ENCODE measurements around the gene ADAMTS17. TPM values are rescaled to one million over a fixed set of nuclear protein-coding genes. Genes with fewer than 3 reads are reported as not detected.
"Not testable (repeated sequence)": the region's sequence is repeated elsewhere in the genome, so short reads cannot be mapped to it uniquely, and the experiment has no call there.

The ADAMTS17 gene
- total and polyA plus RNA-seq, 3 experiments from 2014 or later = 1.2 to 2.3 (median 1.9) TPM

DNA sequence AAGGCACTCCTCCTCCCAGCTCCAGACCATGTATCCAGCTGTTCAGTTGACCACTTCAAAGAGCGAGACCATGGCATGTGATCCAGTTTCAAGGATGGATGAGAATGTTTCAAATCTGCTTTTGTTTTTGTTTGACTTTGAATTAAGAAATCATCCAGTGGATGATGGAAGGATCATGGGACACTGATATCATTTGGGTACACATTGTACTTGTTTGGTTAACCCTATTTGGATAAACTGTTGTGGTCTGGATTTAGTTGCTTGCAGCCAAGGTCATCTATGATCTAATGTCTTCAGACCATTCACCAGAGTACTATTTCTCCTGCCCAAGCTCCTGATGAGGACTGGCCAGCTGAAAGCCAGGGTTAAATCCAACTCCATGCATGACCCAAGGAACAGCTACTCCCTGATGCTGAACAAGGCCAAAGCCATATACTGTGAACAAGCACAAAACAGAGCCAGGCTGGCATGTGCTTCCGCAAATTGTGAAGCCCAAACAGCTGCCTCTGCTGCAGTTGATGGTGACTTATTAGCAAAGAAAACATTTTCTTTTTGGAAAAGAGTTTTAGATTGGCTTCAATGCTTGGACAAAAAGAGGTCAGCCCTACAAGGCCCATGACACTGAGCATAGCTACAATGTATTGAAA, 5.2 kb upstream of the ADAMTS17 start:
- H3K27me3 Mint-ChIP-seq = peaks cover 8 to 9% of the 10 kb centered on the region in 2 donors
- ChIA-PET POLR2A (no interaction called here), CTCF (interaction anchor here (1.9 to 5.1 kb wide), 3 partner anchors 7 to 418 kb away, joined by 8 to 115 read pairs (median 61); partner anchors contain the start of gene ADAMTS17)
- Histone ChIP-seq H3K9me3 (ENCODE audit: low read length) (no peaks in the 10 kb centered on the region), H3K36me3 (ENCODE audit: insufficient read depth, low read length) (no peaks in the 10 kb centered on the region), H3K4me3 (ENCODE audit: low read length) (no peak overlapping the region), H3K27ac (ENCODE audit: low read depth, low read length) (no peak overlapping the region), H3K4me1 (ENCODE audit: insufficient read depth, low read length) (peaks cover 9% of the 10 kb centered on the region), H3K27me3 (ENCODE audit: insufficient read depth, low read length, poor library complexity, severe bottlenecking) (no peaks in the 10 kb centered on the region)
- no peak overlapping the region for H3K27ac Mint-ChIP-seq
- DNase-seq = no peak
- H3K4me1 Mint-ChIP-seq = peaks cover 8 to 14% (median 9%) of the 10 kb centered on the region in 3 donors
- no peaks in the 10 kb centered on the region for H3K9me3 Mint-ChIP-seq
- peak overlapping the region in 2 of 7 donors; percentile 11 to 21 for H3K4me3 Mint-ChIP-seq
- H3K36me3 Mint-ChIP-seq = peaks cover 0 to 1% (median 0%) of the 10 kb centered on the region in 3 donors

DNA sequence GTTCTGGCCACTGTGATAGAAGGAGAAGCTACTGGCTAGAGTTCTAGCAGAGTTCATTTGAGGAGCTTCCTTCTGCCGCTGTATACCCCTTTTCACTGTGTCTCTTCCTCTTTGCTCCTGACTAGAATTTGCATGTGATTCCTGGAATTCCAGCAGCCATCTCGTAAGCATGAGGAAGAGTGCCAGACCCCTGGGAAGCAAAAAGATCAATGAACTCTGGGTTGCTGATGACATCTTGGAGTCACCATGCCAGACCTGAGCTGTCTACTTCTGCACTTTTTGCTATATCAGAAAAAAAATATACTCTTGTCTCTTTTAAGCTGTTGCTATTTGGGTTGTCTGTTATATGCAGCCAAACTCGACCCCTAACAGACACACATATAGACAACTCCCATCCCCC, 3.7 kb upstream of the ADAMTS17 start:
- H3K27me3 Mint-ChIP-seq = peaks cover 0 to 3% of the 10 kb centered on the region in 2 donors

DNA sequence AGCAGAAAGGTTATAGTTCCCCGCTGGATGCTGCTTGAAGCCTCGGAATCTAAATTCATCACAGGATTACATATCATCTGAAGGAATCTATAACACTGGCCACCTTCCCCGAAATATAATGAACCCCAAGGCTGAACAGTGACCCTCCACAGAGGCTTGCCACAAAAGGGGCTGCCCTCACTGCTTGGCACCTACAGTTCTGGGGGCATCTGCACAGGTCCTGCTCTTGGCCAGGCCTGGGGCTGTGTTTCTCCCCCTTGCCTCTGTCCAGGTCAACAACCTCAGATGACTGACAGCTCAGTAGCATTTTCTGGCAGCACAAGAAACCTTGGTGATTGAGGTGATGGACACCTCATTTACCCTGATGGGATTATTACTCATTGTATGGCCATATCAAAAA, 1.5 kb upstream of the ADAMTS17 start:
- Mint-ChIP-seq H3K4me1 (peaks cover 13 to 30% (median 20%) of the 10 kb centered on the region in 3 donors), H3K27ac (peak overlapping the region in 2 of 8 donors; percentile 33 to 54), H3K27me3 (peaks cover 0 to 5% of the 10 kb centered on the region in 2 donors), H3K36me3 (no peaks in the 10 kb centered on the region), H3K4me3 (peak overlapping the region in 2 of 7 donors; percentile 20 to 70), H3K9me3 (no peaks in the 10 kb centered on the region)
- H3K4me1 ChIP-seq (ENCODE audit: insufficient read depth, low read length) = peaks cover 9% of the 10 kb centered on the region
- no peaks in the 10 kb centered on the region for H3K9me3 ChIP-seq (ENCODE audit: low read length)
- no peak overlapping the region for H3K4me3 ChIP-seq (ENCODE audit: low read length)
- H3K27me3 ChIP-seq (ENCODE audit: insufficient read depth, low read length, poor library complexity, severe bottlenecking) = no peaks in the 10 kb centered on the region
- no peak overlapping the region for H3K27ac ChIP-seq (ENCODE audit: low read depth, low read length)
- no peaks in the 10 kb centered on the region for H3K36me3 ChIP-seq (ENCODE audit: insufficient read depth, low read length)
- CTCF ChIA-PET = interaction anchor here (1.5 to 1.7 kb wide), 3 partner anchors 9 to 260 kb away, joined by 3 to 9 read pairs (median 6); no protein-coding TSS in a partner anchor
- DNase-seq = no peak
- POLR2A ChIA-PET = no interaction called here

More for the DNA sequence above, 3.7 kb upstream of the ADAMTS17 start:
- Histone ChIP-seq H3K4me1 (ENCODE audit: insufficient read depth, low read length) (peaks cover 10% of the 10 kb centered on the region), H3K27ac (ENCODE audit: low read depth, low read length) (no peak overlapping the region), H3K36me3 (ENCODE audit: insufficient read depth, low read length) (no peaks in the 10 kb centered on the region), H3K27me3 (ENCODE audit: insufficient read depth, low read length, poor library complexity, severe bottlenecking) (no peaks in the 10 kb centered on the region), H3K4me3 (ENCODE audit: low read length) (no peak overlapping the region), H3K9me3 (ENCODE audit: low read length) (no peaks in the 10 kb centered on the region)
- DNase-seq = no peak
- peaks cover 6 to 18% (median 11%) of the 10 kb centered on the region in 3 donors for H3K4me1 Mint-ChIP-seq
- no peaks in the 10 kb centered on the region for H3K9me3 Mint-ChIP-seq
- no peak overlapping the region for H3K27ac Mint-ChIP-seq
- H3K36me3 Mint-ChIP-seq = peaks cover 0 to 1% (median 0%) of the 10 kb centered on the region in 3 donors
- ChIA-PET POLR2A (no interaction called here), CTCF (interaction anchor here (0.7 to 1.2 kb wide), 3 partner anchors 9 to 417 kb away, joined by 3 to 4 read pairs (median 3); no protein-coding TSS in a partner anchor)
- H3K4me3 Mint-ChIP-seq = no peak overlapping the region

DNA sequence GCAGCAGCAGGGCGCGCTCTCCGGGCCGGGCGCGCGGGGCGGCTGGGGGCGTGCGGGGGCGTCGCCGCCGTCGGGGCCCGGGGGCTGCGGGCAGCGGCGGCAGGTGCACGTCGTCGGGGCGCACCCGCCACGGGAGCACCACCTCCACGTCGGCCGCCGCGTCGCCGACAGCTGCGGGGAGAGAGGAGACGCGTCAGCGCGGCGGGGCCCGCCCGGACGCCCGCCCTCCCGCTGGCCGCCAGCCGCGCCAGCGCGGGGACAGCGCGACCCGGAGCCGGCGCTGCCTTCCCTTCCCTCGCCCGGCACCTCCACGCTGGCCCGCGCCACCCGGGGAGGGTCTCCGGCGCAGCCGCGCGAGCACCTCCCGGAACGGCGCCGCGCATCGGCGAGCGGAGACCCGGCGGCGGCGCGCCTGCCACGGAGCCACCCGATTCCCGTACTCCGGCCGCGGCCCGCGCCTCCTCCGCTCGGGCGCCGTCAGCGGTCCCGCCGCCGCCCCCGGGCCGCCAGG, 481 bp downstream of the ADAMTS17 start:
- DNase-seq = peak in 3 of 5 donors; percentile 17 to 65 (median 31)
- H3K36me3 ChIP-seq (ENCODE audit: insufficient read depth, low read length) = no peaks in the 10 kb centered on the region
- H3K27me3 Mint-ChIP-seq = peaks cover 0 to 5% of the 10 kb centered on the region in 2 donors
- peak overlapping the region in 5 of 7 donors; percentile 69 to 85 (median 76) for H3K4me3 Mint-ChIP-seq
- peaks cover 15 to 30% (median 21%) of the 10 kb centered on the region in 3 donors for H3K4me1 Mint-ChIP-seq
- peak overlapping the region; percentile 43 for H3K27ac ChIP-seq (ENCODE audit: low read depth, low read length)
- H3K27ac Mint-ChIP-seq = peak overlapping the region in 1 of 8 donors; percentile 72
- peak overlapping the region; percentile 67 for H3K4me3 ChIP-seq (ENCODE audit: low read length)
- no peaks in the 10 kb centered on the region for H3K27me3 ChIP-seq (ENCODE audit: insufficient read depth, low read length, poor library complexity, severe bottlenecking)
- no peaks in the 10 kb centered on the region for H3K9me3 ChIP-seq (ENCODE audit: low read length)
- ChIA-PET POLR2A (interaction anchor here (0.6 to 1.4 kb wide), 6 partner anchors 9 to 936 kb away, joined by 3 to 4 read pairs (median 3); no protein-coding TSS in a partner anchor), CTCF (interaction anchor here (1.6 to 7.0 kb wide), 4 partner anchors 8 to 411 kb away, joined by 5 to 115 read pairs (median 50); no protein-coding TSS in a partner anchor)
- no peaks in the 10 kb centered on the region for H3K9me3 Mint-ChIP-seq
- H3K4me1 ChIP-seq (ENCODE audit: insufficient read depth, low read length) = peaks cover 9% of the 10 kb centered on the region
- H3K36me3 Mint-ChIP-seq = no peaks in the 10 kb centered on the region

DNA sequence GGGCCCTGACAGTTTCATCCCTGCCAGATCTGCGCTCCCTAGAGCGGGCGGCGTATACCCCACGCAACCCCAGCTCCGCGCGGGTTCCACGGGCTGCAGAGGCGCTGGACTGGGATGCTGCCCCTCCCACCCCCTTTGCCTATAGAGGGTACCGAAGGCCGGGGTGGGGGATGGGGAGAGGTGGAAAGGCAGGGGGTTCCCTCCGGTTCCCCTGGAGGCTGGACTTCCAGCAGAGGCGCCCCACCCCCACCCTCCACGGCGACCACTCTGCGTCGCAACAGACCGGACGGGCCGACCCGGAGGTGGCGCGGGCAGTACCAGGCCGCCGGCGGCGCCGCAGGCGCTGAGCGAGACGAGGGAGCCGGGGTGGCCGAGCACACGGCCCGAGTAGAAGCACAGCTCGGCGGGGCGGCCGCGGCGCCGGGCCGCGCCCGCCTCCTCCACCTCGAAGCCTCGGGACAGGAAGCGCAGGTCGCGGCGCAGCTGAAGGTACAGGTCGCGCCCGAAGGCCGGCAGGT, 995 bp downstream of the ADAMTS17 start:
- Histone ChIP-seq H3K4me1 (ENCODE audit: insufficient read depth, low read length) (peaks cover 10% of the 10 kb centered on the region), H3K9me3 (ENCODE audit: low read length) (no peaks in the 10 kb centered on the region), H3K27ac (ENCODE audit: low read depth, low read length) (no peak overlapping the region), H3K27me3 (ENCODE audit: insufficient read depth, low read length, poor library complexity, severe bottlenecking) (no peaks in the 10 kb centered on the region), H3K36me3 (ENCODE audit: insufficient read depth, low read length) (no peaks in the 10 kb centered on the region), H3K4me3 (ENCODE audit: low read length) (no peak overlapping the region)
- no peak for DNase-seq
- Mint-ChIP-seq H3K27ac (peak overlapping the region in 4 of 8 donors; percentile 32 to 80 (median 68)), H3K4me1 (peaks cover 21 to 32% (median 24%) of the 10 kb centered on the region in 3 donors), H3K27me3 (peaks cover 0 to 5% of the 10 kb centered on the region in 2 donors), H3K9me3 (no peaks in the 10 kb centered on the region), H3K4me3 (peak overlapping the region; percentile 77 to 87 (median 81)), H3K36me3 (no peaks in the 10 kb centered on the region)
- POLR2A ChIA-PET = interaction anchor here (0.6 to 1.4 kb wide), 6 partner anchors 8 to 935 kb away, joined by 3 to 4 read pairs (median 3); no protein-coding TSS in a partner anchor
- CTCF ChIA-PET = interaction anchor here (2.9 to 7.0 kb wide), 3 partner anchors 8 to 410 kb away, joined by 26 to 115 read pairs (median 75); no protein-coding TSS in a partner anchor

DNA sequence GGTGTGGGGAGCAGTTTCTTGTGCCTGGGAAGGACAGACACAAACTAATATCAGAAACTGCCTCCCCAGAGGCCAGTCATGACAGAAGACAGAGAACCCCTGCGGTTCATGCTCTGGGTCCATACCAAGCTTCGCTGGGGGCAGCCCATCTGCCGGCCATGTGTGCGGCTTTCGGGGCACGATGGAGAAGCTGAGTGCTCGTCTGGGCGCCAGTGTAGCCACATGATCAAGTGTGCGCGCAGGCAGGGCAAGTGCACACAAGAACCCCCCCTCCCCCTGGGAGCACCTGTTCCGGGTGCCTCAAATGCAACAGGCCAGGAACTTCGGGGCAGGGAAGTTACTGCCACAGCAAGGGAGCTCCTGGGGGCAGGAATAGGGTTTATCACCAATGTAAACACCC, 1.8 kb downstream of the ADAMTS17 start:
- no peaks in the 10 kb centered on the region for H3K9me3 ChIP-seq (ENCODE audit: low read length)

DNA sequence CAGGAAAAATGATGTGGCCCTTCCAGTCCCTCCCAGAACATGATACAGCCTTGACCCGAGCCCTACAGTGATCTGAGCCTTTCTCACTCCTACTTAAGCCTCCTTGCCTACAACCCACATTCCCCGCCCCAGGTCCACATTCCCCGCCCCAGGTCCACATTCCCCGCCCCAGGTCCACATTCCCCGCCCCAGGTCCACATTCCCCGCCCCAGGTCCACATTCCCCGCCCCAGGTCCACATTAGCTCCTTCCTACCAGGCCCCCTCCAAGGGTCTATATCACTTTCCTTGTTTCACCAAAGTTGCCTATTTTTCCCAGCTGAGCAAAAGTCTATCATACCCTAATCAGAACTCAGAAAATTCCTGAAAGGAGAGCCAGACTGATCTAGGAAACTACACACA, 2.3 kb downstream of the ADAMTS17 start:
- peaks cover 34 to 45% (median 37%) of the 10 kb centered on the region in 3 donors for H3K4me1 Mint-ChIP-seq
- H3K36me3 ChIP-seq (ENCODE audit: insufficient read depth, low read length); DNase-seq; H3K36me3 Mint-ChIP-seq; H3K27me3 Mint-ChIP-seq; H3K4me3 ChIP-seq (ENCODE audit: low read length); H3K9me3 ChIP-seq (ENCODE audit: low read length); H3K27me3 ChIP-seq (ENCODE audit: insufficient read depth, low read length, poor library complexity, severe bottlenecking); H3K9me3 Mint-ChIP-seq; H3K27ac ChIP-seq (ENCODE audit: low read depth, low read length): not testable (repeated sequence)
- peak overlapping the region in 3 of 8 donors; percentile 25 to 76 (median 55) for H3K27ac Mint-ChIP-seq
- ChIA-PET CTCF (interaction anchor here (0.7 to 7.0 kb wide), 21 partner anchors 8 to 669 kb away, joined by 3 to 115 read pairs (median 5); no protein-coding TSS in a partner anchor), POLR2A (interaction anchor here (1.1 to 1.9 kb wide), 3 partner anchors 9 to 411 kb away, joined by 3 to 10 read pairs (median 7); no protein-coding TSS in a partner anchor)
- peaks cover 23% of the 10 kb centered on the region for H3K4me1 ChIP-seq (ENCODE audit: insufficient read depth, low read length)
- peak overlapping the region; percentile 1 to 87 (median 80) for H3K4me3 Mint-ChIP-seq

More for the DNA sequence above, 1.8 kb downstream of the ADAMTS17 start:
- ChIA-PET POLR2A (interaction anchor here (1.1 to 1.9 kb wide), 5 partner anchors 8 to 412 kb away, joined by 3 to 10 read pairs (median 4); no protein-coding TSS in a partner anchor), CTCF (interaction anchor here (1.6 to 7.0 kb wide), 5 partner anchors 9 to 668 kb away, joined by 4 to 115 read pairs (median 26); no protein-coding TSS in a partner anchor)
- no peak for DNase-seq
- Histone ChIP-seq H3K4me3 (ENCODE audit: low read length) (no peak overlapping the region), H3K27ac (ENCODE audit: low read depth, low read length) (no peak overlapping the region), H3K36me3 (ENCODE audit: insufficient read depth, low read length) (no peaks in the 10 kb centered on the region), H3K4me1 (ENCODE audit: insufficient read depth, low read length) (peaks cover 18% of the 10 kb centered on the region), H3K27me3 (ENCODE audit: insufficient read depth, low read length, poor library complexity, severe bottlenecking) (no peaks in the 10 kb centered on the region)
- H3K4me3 Mint-ChIP-seq = peak overlapping the region; percentile 77 to 87 (median 81)
- peak overlapping the region in 2 of 8 donors; percentile 32 to 73 for H3K27ac Mint-ChIP-seq
- peaks cover 0 to 5% of the 10 kb centered on the region in 2 donors for H3K27me3 Mint-ChIP-seq
- H3K4me1 Mint-ChIP-seq = peaks cover 28 to 40% (median 32%) of the 10 kb centered on the region in 3 donors
- H3K9me3 Mint-ChIP-seq = no peaks in the 10 kb centered on the region
- no peaks in the 10 kb centered on the region for H3K36me3 Mint-ChIP-seq
